Tibial nerve (tissue), 4 donors: Measurements from ENCODE around the gene ZC3H8. TPM values are rescaled to one million over a fixed set of nuclear protein-coding genes. Genes with fewer than 3 reads are reported as not detected.

Source experiments
- DNase-seq, 2 donors: peaks; one replicate each; pipeline ENCODE4 v3.0.0-alpha.2; 2019; ENCODE audit warnings: low spot score in 2 of 2
- H3K27ac ChIP-seq, 4 donors: fragments of 200-600 bp; sonication (generic) in 3 of 4; one replicate each; pipeline ENCODE4 v1.5.1; 2017 to 2019; ENCODE audit warnings: mild to moderate bottlenecking in 1 of 4
- H3K27me3 ChIP-seq, 2 donors: fragments of 200-600 bp; sonication (generic) in 1 of 2; one replicate each; pipeline versions ENCODE4 v1.5.1 to v1.6.0; 2017 to 2019
- H3K36me3 ChIP-seq, 3 donors: fragments of 200-600 bp; sonication (generic); one replicate each; pipeline ENCODE4 v1.5.1; 2018 to 2019
- H3K4me1 ChIP-seq, 4 donors: fragments of 200-600 bp; sonication (generic) in 3 of 4; one replicate each; pipeline ENCODE4 v1.5.1; 2017 to 2019
- H3K4me3 ChIP-seq, 4 donors: fragments of 200-600 bp; sonication (generic) in 3 of 4; one replicate each; pipeline ENCODE4 v1.5.1; 2017 to 2019; ENCODE audit warnings: mild to moderate bottlenecking in 1 of 4, moderate library complexity in 1 of 4
- H3K9me3 ChIP-seq, 4 donors: fragments of 200-600 bp; sonication (generic) in 3 of 4; one replicate each; pipeline ENCODE4 v1.5.1; 2017 to 2019
- CTCF ChIP-seq, 5 experiments: fragments of 200-600 bp in 3 of 5; fragments of 450-650 bp in 2 of 5; sonication (generic) in 3 of 5; IDR thresholded peaks; one replicate each; pipeline ENCODE4 v1.5.1; 2016 to 2019; ENCODE audit warnings: antibody characterized with exemption in 5 of 5, mild to moderate bottlenecking in 3 of 5, moderate library complexity in 2 of 5
- EP300 ChIP-seq, 2 donors: sonication (generic); formaldehyde crosslinking; IDR thresholded peaks; one replicate each; pipeline ENCODE4 v1.6.1; 2017; ENCODE audit warnings: antibody characterized with exemption in 2 of 2, mild to moderate bottlenecking in 1 of 2
- POLR2A ChIP-seq, 2 donors: fragments of 450-650 bp; IDR thresholded peaks; one replicate each; pipeline ENCODE4 v1.6.1; 2017; ENCODE audit warnings: antibody characterized with exemption in 2 of 2, mild to moderate bottlenecking in 2 of 2, moderate library complexity in 2 of 2
- whole genome bisulfite sequencing, 2 donors: methylation state at CpG; one replicate each; pipeline ENCODE4 v1.1.5; 2018; 5-methylcytosine and 5-hydroxymethylcytosine counted together
- total RNA-seq, 4 donors: library from RNA; depleted of rRNA; stranded (reverse); fragments of >200 nt; gene quantifications; one replicate each; pipeline ENCODE4 v1.1.0, GENCODE V29; 2016

Gene ZC3H8
- total RNA-seq, 4 donors from 2014 or later: 3.5 to 81.6 (median 5.7) TPM

DNA sequence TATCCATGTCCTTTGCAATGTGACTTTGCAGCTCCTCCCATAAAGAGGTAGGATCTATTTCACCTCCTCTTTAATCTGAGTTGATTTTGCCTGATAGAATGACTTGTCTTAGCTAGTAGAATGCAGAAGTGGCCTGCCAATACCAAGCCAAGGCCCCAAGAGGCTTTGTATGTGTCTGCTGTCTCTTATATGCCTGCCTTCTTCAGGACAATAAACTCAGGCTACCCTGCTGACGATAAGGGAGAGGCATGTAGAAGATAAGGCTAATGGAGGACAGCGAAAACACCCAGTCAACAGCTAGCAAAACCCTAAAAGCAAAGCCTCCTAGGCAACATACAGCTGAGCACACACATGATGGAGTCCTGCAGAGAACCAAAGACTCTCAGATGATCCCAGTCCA, 1.8 kb upstream of the ZC3H8 start:
- WGBS, 2 donors: 74 to 90% methylated on average over 2 of the region's 2 CpGs
- Histone ChIP-seq H3K4me3 (no peak overlapping the region), H3K27me3 (no peaks in the 10 kb centered on the region), H3K9me3 (no peaks in the 10 kb centered on the region), H3K36me3 (no peaks in the 10 kb centered on the region), H3K27ac (no peak overlapping the region), H3K4me1 (peaks cover 0 to 18% (median 2%) of the 10 kb centered on the region in 4 donors)
- TF ChIP-seq CTCF (IDR thresholded peaks at IDR 0.05) (no peak), EP300 (IDR thresholded peaks at IDR 0.05) (no peak), POLR2A (IDR thresholded peaks at IDR 0.05) (no peak)
- DNase-seq: no peak

DNA sequence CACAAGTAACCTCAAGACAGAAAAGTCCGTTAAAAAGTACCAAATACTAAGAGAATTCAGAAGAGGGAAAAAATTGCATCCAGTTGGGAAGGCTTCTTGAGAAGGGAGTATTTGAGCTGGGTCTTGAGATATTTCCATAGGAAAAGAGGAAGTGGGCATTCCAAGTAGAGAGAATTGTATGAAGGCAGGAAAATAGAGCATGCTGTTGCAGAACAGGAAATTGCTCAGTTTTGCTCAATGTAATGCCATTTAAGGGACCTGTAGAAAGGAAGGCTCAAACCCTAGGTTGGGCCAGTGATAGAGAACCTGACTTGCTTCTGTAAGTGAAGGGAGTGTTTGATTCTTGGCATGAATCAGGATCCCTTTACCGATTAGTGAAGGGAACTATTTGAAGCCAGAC, 1.0 kb upstream of the ZC3H8 start:
- TF ChIP-seq POLR2A (IDR thresholded peaks at IDR 0.05) (no peak), CTCF (IDR thresholded peaks at IDR 0.05) (no peak), EP300 (IDR thresholded peaks at IDR 0.05) (no peak)
- no peak overlapping the region for H3K27ac ChIP-seq
- no peak for DNase-seq

DNA sequence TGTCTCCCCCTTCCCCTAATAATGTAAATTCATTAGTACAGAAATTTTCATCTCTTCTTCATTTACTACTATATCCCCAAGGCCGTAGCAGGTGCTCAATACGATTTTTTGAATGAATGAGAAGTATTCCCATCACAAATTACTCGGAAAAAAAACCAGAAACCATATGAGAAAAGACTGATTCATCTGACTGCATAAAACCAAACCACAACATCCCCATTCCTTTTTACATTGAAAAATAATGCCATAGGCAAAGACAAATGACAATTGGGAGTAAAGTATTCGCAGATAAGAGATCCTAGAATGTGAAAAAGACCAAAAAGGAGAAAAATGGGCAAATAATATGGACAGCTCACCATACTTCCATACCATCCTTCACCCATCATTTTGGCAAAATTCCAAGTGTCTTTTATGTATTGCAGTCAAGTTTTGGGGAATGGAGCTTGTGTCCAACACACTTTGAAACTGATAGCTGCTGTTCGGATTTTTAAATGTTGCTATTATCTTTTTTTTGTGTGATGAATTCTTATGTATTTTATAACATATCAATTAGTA, 1.5 kb downstream of the ZC3H8 start:
- 82 to 85% methylated on average over 5 of the region's 5 CpGs for WGBS, 2 donors
- no peak for DNase-seq
- Histone ChIP-seq H3K9me3 (no peaks in the 10 kb centered on the region), H3K4me1 (peaks cover 0 to 12% (median 2%) of the 10 kb centered on the region in 4 donors), H3K36me3 (peaks cover 0 to 13% (median 0%) of the 10 kb centered on the region in 3 donors), H3K27ac (no peak overlapping the region), H3K4me3 (no peak overlapping the region), H3K27me3 (no peaks in the 10 kb centered on the region)
- no peak for TF ChIP-seq CTCF (IDR thresholded peaks at IDR 0.05)
- TF ChIP-seq EP300 (IDR thresholded peaks at IDR 0.05): no peak
- TF ChIP-seq POLR2A (IDR thresholded peaks at IDR 0.05): no peak

More for the DNA sequence above, 1.0 kb upstream of the ZC3H8 start:
- no peaks in the 10 kb centered on the region for H3K9me3 ChIP-seq
- no peaks in the 10 kb centered on the region for H3K36me3 ChIP-seq
- 81 to 86% methylated on average over 2 of the region's 2 CpGs for WGBS, 2 donors
- H3K4me3 ChIP-seq: no peak overlapping the region
- no peaks in the 10 kb centered on the region for H3K27me3 ChIP-seq
- H3K4me1 ChIP-seq: peaks cover 0 to 18% (median 2%) of the 10 kb centered on the region in 4 donors

DNA sequence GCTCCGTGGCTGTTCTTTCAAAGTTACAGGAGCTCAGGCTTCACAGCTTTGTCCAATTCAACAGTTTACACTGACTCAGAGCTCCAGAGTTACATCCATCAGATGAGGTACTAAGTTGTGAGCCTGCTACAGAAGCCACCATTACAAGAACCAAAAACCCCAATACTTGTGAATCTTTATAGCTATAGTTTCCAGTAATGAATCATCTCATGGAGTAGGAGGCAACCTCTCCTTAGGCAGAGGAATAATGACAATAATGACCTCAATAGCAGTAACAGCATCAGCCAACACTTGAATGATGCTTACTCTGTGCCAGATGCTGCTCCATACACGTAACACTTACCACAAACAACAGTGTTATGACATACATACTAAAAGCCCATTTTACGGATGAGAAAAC, 3.6 kb downstream of the ZC3H8 start:
- DNase-seq: no peak
- WGBS, 2 donors: 85 to 90% methylated on average over 3 of the region's 3 CpGs

More for the DNA sequence above, 3.6 kb downstream of the ZC3H8 start:
- peaks cover 0 to 12% (median 2%) of the 10 kb centered on the region in 4 donors for H3K4me1 ChIP-seq
- H3K36me3 ChIP-seq: peaks cover 0 to 34% (median under 1%) of the 10 kb centered on the region in 3 donors
- TF ChIP-seq EP300 (IDR thresholded peaks at IDR 0.05): no peak
- no peak for TF ChIP-seq CTCF (IDR thresholded peaks at IDR 0.05)
- TF ChIP-seq POLR2A (IDR thresholded peaks at IDR 0.05): no peak
- no peaks in the 10 kb centered on the region for H3K9me3 ChIP-seq
- H3K4me3 ChIP-seq: no peak overlapping the region
- H3K27ac ChIP-seq: no peak overlapping the region
- no peaks in the 10 kb centered on the region for H3K27me3 ChIP-seq
